Left renal pelvis (tissue), 4 donors: ENCODE measurements around the gene CCDC102A. TPM values are rescaled to one million over a fixed set of nuclear protein-coding genes. Genes with fewer than 3 reads are reported as not detected.

ENCODE experiments used
- DNase-seq, 4 donors: peaks; one replicate each; pipeline ENCODE4 v3.0.0-alpha.2; 2013; ENCODE audit warnings: low read depth in 4 of 4, low spot score in 3 of 4
- polyA plus RNA-seq, 4 donors: library from polyadenylated mRNA; unstranded; fragments of 120-200 nt; gene quantifications; one replicate each; pipeline ENCODE4 v1.2.1, GENCODE V29; 2013; ENCODE audit not compliant: insufficient read length in 4 of 4

CCDC102A gene
- polyA plus RNA-seq, 4 donors = 13.4 to 33.7 (median 18.6) TPM

- no peak for DNase-seq
These were observed 1.9 kb upstream of the CCDC102A start for GRCh38 chr16:57538235-57538721.

DNA sequence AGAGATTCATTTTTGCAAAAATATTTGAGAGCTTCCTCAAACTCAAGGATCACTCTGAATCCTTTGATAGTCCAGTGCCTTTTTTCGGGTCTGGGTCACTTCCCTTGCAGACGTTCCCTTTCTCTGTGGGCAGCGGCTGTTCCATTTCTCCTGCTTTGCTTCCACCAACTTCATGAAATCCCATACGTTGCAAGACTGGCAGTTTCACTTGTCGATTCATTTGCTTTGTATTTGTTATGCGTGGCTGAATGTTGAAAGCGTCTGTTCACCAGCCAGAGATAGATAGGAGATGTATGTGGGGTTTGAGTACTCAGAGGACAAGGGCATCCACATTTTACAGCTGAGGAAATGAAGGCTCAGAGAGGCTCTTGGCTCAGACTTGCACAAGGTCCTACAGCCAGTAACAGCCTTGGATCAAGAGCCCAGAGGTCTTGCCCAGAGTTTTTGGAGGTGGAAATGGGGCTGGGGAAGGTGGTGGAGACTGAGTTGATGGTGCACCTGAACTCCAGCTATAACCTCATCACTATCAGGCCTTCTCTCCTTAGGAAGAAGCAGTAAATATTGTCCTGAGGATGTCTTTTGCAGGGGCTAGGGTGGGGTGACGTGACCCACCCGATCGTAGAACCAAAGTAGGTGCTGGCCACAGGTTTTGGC lies 1.3 kb upstream of the CCDC102A start:
- no peak for DNase-seq

- no peak for DNase-seq
These were observed 779 bp upstream of the CCDC102A start for GRCh38 chr16:57537194-57537505.

DNA sequence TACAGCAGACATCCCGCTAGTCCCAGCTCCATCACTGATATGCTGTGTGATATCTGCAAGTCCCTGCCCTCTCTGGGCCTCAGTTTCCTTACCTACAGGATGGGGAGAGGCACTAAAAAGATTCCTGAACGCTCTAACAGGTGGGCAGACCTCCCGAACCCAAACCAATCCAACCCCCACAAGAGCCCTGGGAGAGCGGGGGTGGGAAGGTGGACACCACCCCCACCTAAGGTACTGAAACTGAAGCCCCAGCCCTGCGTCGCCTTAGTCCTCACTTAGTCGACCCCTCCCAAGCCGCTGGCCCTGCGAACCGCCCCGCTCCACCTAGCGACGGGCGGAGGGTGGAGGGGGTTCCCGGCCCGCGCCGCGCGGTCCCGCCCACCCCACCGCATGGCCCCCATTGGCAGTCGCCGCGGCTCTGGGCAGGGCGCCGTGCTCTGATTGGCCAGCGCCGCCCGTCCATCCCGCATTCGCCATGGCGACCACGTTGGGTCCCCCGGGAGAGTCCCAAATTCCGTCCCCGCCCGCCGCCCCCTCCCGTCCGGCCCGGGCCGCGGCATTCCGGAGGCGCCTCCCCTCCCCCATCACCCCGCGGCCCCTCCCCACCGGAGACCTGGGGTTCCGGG lies 578 bp downstream of the CCDC102A start:
- peak in 3 of 4 donors; percentile 70 to 77 (median 77) for DNase-seq

DNA sequence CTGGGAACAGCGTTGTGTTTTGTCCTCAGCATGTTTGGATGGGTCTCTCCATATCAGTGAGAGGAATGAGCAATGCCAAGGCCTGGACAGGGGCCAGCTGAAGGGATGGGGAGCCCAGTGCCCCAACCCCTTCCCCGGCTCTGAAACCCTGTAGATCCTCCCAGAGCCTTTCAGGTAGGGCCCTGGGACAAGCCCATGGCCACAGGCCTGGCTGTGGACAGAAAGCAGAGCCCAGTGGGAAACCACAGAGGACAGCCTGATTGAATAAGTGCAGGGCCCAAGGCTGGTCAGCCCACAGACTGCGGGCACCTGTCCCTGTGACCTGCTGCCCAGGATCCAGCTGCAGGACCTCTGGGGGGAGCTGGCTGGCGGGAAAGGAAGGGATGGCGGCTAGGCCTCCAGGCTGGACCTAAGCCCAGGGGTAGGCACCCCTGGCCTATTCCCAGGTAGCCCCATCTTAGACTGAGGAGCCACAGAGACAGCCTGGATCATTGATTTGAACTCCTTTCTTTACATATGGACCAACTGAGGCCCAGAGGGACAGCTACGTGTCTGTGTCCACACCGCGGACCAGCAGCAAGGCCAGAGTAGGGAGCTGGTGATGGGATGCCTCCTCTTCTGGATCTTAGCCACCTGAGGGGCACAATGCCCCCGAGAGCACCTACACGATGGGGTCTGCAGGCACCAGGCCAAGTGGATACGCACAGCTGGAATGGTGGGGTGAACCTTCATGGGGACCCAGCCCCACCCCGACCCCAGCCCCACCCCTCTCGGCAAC lies 1.3 kb downstream of the CCDC102A start:
- DNase-seq = no peak

- DNase-seq = no peak
These were observed 2.0 kb downstream of the CCDC102A start for GRCh38 chr16:57534337-57534880.

GRCh38 chr16:57533431-57534336 lies 2.7 kb downstream of the CCDC102A start:
- DNase-seq = no peak

DNA sequence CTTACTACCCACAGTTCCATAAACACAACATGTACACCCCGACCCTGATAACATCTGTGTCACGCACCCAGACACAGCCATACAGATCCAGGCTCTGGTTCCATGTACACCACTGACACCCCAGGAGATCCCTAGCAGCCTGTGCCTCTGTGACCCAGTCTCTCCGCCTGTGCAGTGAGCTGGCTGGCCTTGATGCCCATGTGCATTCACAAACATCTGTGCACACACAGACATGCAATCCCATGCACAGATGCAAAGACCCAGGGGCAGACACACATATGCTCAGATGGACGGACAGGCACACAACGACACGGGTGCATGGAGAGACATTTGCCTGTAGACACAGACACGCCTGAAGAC lies 4.1 kb downstream of the CCDC102A start:
- DNase-seq = no peak

- DNase-seq = no peak
These were observed 4.6 kb downstream of the CCDC102A start for GRCh38 chr16:57531635-57532265.

- DNase-seq = no peak
These were observed 5.2 kb downstream of the CCDC102A start for GRCh38 chr16:57531253-57531575.

DNA sequence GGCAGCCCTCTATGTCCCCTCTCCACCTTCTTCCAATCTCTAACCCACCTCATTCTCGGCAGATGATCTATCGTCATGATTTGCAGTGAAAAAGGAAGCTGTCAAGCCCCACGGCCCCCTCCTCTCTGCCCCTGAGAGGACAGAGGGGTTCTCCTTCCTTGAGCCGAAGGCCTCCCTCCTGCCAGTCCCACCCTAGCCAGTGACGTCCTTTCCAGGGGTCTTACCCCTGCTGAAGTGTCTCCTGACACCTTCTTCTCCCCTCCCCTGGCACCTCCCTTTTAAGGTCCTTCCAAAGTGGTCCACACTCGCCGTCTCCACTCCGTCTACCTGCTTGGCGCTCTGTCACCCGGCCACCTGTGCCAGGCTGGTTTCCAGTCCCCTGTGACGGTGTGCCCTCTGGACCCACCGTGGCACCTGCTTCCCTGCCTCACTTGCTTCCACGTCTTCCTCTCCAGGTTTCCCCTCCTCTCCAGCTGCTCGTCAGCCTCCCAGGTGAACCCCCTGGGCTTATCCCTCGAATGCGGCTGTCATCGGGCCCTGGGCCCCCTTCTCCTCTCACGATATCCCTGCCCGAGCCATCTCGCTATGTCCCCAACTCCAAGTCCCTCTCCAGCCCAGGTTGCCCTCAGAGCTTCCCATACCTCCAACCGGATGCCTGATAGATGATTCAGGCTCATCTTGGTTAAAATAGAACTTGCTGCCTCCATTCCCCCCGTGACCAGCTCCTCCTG lies 5.7 kb downstream of the CCDC102A start:
- no peak for DNase-seq

GRCh38 chr16:57530104-57530521 lies 6.3 kb downstream of the CCDC102A start:
- DNase-seq = no peak

GRCh38 chr16:57529391-57530103 lies 6.8 kb downstream of the CCDC102A start:
- DNase-seq = no peak

DNA sequence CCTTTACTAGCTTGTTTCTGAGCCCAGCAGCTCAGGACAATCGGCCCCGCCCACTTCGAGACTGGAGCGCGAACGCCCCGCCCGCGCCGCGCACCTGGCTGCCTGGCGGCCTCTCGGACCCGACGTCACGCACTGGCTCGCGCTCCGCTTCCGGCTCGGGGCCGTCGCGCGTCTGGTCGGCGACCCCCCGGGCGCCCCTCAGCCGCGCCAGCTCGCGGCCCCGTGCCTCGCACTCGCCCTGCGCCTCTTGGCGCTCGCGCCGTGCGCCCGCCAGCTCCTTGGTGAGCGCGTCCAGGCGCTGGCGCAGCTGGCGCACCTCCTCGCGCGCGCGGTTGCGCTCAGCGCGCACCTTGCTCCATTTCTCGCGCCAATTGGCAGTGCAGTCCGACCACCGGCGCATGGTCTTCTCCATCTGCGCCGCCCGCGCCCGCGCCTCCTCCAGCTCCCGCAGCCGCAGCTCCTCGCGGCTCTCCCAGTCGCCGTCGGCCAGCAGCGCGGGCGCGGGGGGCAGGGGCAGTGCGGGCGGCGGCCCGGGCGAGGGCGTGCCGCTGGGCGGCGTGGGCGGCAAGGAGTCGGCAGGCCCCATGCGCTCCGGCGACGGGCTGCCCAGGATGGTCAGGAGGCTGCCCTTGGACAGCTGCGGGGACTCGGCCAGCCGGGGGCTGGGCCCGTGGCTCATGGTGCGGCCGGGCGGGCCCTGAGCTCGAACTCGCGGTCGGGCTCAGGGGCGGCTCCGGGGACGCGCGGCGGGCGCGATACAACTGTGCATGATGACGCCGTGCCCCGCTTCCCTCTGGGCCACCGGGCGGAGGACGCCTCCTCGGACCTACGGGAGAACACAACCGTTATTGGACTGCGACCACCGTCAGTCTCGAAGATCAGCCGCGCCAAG lies 7.6 kb downstream of the CCDC102A start:
- DNase-seq = no peak

DNA sequence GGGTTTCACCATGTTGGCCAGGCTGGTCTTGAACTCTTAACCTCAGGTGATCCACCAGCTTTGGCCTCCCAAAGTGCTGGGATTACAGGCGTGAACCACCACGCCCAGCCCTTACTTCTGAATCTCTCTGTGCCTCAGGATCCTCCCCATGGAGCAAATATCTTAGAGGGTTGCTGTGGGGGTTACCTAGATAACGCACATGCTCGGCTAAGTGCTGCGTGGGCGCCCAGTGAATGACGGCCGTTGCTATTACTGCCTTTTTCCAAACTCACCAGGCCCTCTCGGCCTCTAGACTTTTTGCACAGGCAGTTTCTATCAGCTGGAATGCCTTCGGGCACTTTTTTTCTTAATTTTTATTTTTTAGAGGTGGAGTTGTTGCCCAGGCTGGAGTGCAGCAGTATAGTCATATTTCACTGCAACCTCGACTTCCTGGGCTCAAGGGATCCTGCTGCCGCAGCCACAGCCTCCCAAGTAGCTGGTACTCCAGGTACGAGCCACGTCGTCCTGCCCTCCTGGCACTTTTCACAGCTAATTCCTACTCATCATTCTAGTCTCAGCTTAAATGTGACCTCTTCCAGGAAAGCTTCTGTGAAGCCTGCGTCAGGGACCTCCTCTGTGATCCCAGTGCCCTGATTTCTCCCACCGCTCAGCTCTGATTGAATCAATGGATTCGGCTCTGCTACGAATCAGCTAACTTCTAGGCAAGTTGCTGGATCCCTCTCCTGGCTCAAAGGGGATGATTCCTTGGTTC lies 8.6 kb downstream of the CCDC102A start:
- DNase-seq = no peak

GRCh38 chr16:57527027-57527426 lies 9.3 kb downstream of the CCDC102A start:
- no peak for DNase-seq

DNA sequence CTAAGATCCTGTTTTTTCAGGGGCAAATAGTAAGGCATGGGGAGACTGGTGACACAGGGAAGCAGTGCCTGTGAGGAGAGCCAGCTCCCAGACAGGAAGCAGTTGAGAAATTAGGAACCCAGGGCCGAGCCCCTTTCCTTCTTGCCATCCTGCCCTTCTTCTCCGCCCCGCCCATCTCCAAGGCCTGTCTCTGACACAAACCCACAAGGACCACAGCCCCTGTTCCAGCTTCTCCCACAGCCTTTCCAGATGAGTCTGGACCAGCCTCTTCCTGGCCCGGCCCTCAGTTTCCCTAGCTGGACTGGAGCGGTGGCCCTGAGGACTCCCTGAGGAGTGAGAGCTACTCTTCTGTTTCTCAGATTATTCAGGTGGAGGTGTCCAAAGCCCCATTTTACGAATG lies 9.9 kb downstream of the CCDC102A start:
- no peak for DNase-seq
